GM12878 (cell line): ENCODE results near the gene MYBBP1A. TPM values are rescaled to one million over a fixed set of nuclear protein-coding genes. Genes with fewer than 3 reads are reported as not detected.

Experiments
- ATAC-seq: fragments of 200-7000 bp; cut with Tn5 transposase; 3 replicates; pipeline ENCODE4 v1.9.1; 2020; ENCODE audit warnings: mild to moderate bottlenecking, moderate library complexity
- BruUV-seq: library from RNA; stranded (reverse); fragments of 400-500 nt; replicated peaks from 2 replicates; lab custom pipeline; 2021; lab: Mats Ljungman, UMichigan
- CTCF ChIA-PET: fragments of 300-600 bp; sonication (Branson Sonifier 250); formaldehyde crosslinking; extraction: SDS; loops from one replicate; lab custom pipeline; 2021; ENCODE audit warnings: inconsistent platforms; lab: Yijun Ruan, JAX
- POLR2A ChIA-PET: fragments of 350-600 bp; formaldehyde crosslinking; extraction: SDS; loops from one replicate; lab custom pipeline; 2021; ENCODE audit warnings: inconsistent platforms; lab: Charles Lee
- RAD21 ChIA-PET: fragments of 300-600 bp; sonication (Branson Sonifier 250); formaldehyde crosslinking; loops from one replicate; lab custom pipeline; 2023; ENCODE audit warnings: antibody characterized with exemption; ENCODE audit not compliant: unreplicated experiment; lab: Charles Lee
- SMC1A ChIA-PET: fragments of 300-600 bp; sonication (Branson Sonifier 250); formaldehyde crosslinking; loops from one replicate; lab custom pipeline; 2023; ENCODE audit not compliant: unreplicated experiment, uncharacterized antibody; lab: Charles Lee
- DNase-seq: peaks from one replicate; pipeline ENCODE4 v3.0.0-alpha.2; 2011; ENCODE audit warnings: low read depth, low spot score
- FAIRE-seq: peaks from 3 replicates; lab custom pipeline; 2011; peaks lifted over from hg19 to GRCh38; lab: Jason Lieb, UNC
- H2AFZ ChIP-seq: 2 replicates; pipeline ENCODE4 v1.6.0; 2011; ENCODE audit warnings: low read depth, low read length, control low read depth; ENCODE audit not compliant: control insufficient read depth
- H3K27ac ChIP-seq: 2 replicates; pipeline ENCODE4 v1.5.1; 2011; ENCODE audit warnings: control low read depth; ENCODE audit not compliant: control insufficient read depth, insufficient read depth
- H3K27me3 ChIP-seq, 2 experiments: replicated peaks in 1 of 2; 2 replicates each; pipeline versions ENCODE4 v1.6.0 to v1.6.1; 2011; ENCODE audit warnings: low read length in 1 of 2; ENCODE audit not compliant: control insufficient read depth in 2 of 2, insufficient read depth in 2 of 2
- H3K36me3 ChIP-seq, 2 experiments: 2 replicates each; pipeline ENCODE4 v1.5.1; 2011; ENCODE audit warnings: low read length in 1 of 2; ENCODE audit not compliant: control insufficient read depth in 2 of 2, insufficient read depth in 2 of 2
- H3K4me1 ChIP-seq: 2 replicates; pipeline ENCODE4 v1.6.1; 2011; ENCODE audit warnings: mild to moderate bottlenecking, low read length, moderate library complexity, mixed read lengths; ENCODE audit not compliant: control insufficient read depth, insufficient read depth
- H3K4me2 ChIP-seq: 2 replicates; pipeline ENCODE4 v1.6.0; 2011; ENCODE audit warnings: control low read depth; ENCODE audit not compliant: control insufficient read depth, insufficient read depth
- H3K4me3 ChIP-seq: fragments of 200-600 bp; sonication (generic); 2 replicates; pipeline ENCODE4 v1.5.1; 2016
- H3K79me2 ChIP-seq: 2 replicates; pipeline ENCODE4 v1.6.0; 2011; ENCODE audit warnings: low read length; ENCODE audit not compliant: control insufficient read depth, insufficient read depth
- H3K9ac ChIP-seq: 2 replicates; pipeline ENCODE4 v1.8.0; 2011; ENCODE audit warnings: low read length, control low read depth, mixed read lengths; ENCODE audit not compliant: control insufficient read depth, insufficient read depth
- H3K9me3 ChIP-seq: replicated peaks from 3 replicates; pipeline ENCODE4 v1.5.1; 2011; ENCODE audit warnings: mild to moderate bottlenecking, low read length; ENCODE audit not compliant: control insufficient read depth, insufficient read depth
- H4K20me1 ChIP-seq: 2 replicates; pipeline ENCODE4 v1.6.0; 2011; ENCODE audit not compliant: control insufficient read depth, insufficient read depth
- PML ChIP-seq: IDR thresholded peaks from 2 replicates; pipeline ENCODE4 v1.6.1; 2012; ENCODE audit warnings: low read length, inconsistent platforms
- SUZ12 ChIP-seq: fragments of 200-600 bp; sonication (generic); IDR thresholded peaks from one replicate; pipeline ENCODE4 v1.6.1; 2018; ENCODE audit warnings: antibody characterized with exemption, mild to moderate bottlenecking; ENCODE audit not compliant: unreplicated experiment
- ZNF384 ChIP-seq: IDR thresholded peaks from 2 replicates; pipeline ENCODE4 v1.6.1; 2012; ENCODE audit warnings: low read depth, mild to moderate bottlenecking, low read length, improper control_type of control experiment, borderline replicate concordance
- WGBS: methylation state at CpG from one replicate; pipeline ENCODE4 v1.1.6; 2016; ENCODE audit warnings: low lambda C conversion rate; ENCODE audit not compliant: insufficient replicate concordance, insufficient coverage; ENCODE audit errors: missing lambda C conversion rate; 5-methylcytosine and 5-hydroxymethylcytosine counted together
- in situ Hi-C: fragments of 300-500 bp; cut with MboI; formaldehyde crosslinking; loops from 9 replicates; pipeline ENCODE4 v1.14.3; 2018; ENCODE audit warnings: mixed read lengths
- intact Hi-C: fragments of 100-400 bp; cut with micrococcal nuclease; formaldehyde crosslinking; loops from one replicate; pipeline ENCODE4 v1.14.2; 2022; ENCODE audit not compliant: unreplicated experiment
- polyA plus RNA-seq, 11 experiments: library from polyadenylated mRNA; depleted of rRNA in 4 of 11; unstranded in 6 of 11; stranded (reverse) in 5 of 11; fragments of >200 nt; fragmentation: Nextera tagmentation in 4 of 11; fragmentation: Illumina TruSeq in 1 of 11; extraction: Ambion mirVana in 4 of 11; extraction: Trizol in 1 of 11; gene quantifications; 1 replicate in 1 of 11; 2 replicates in 10 of 11; pipeline versions ENCODE4 v1.2.1 to v1.2.3, GENCODE V29; 2011 to 2016; ENCODE audit warnings: inconsistent platforms in 2 of 11, missing spikeins in 2 of 11, low read depth in 1 of 11
- total RNA-seq, 4 experiments: library from RNA; depleted of rRNA in 3 of 4; stranded (reverse); fragments of >200 nt in 3 of 4; fragmentation: Illumina TruSeq in 1 of 4; extraction: Trizol in 1 of 4; gene quantifications; 2 replicates each; pipeline versions ENCODE4 v1.2.1 to v1.2.3, GENCODE V29; 2013 to 2021

MYBBP1A gene
- total and polyA plus RNA-seq, 10 of the 15 experiments (the other 5 are each of a cell fraction or from before 2014, with no cell fraction given): 2.5 to 121 (median 71.6) TPM

DNA sequence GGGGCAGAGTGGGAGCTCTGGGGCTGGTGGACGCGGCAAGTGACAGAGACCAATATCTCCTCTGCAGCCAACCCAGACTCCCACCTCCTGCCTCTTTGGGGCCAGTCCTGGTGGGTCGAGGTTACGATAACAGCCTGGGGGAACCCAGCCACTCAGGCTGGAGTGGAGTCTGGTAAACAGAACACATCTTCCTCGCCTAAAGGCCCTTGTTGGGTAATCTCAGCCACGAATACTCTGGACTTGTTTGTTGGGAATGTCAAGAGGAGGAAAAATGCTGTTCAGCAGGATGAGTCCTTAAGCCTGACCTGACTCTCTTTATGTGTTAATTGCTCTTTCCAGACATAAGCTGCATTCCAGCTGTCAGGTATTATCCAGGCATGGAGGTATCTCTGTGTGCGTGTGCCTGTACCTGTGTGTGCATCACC is 64.5 kb downstream of the MYBBP1A start:
- Histone ChIP-seq H3K9me3 (no peaks in the 10 kb centered on the region), H3K4me3 (no peak overlapping the region), H3K4me2 (no peak overlapping the region), H3K27me3 (no peaks in the 10 kb centered on the region; a peak in 1 of 4 replicates), H3K4me1 (no peaks in the 10 kb centered on the region; the same call in 1 of the 2 replicates), H3K27ac (no peak overlapping the region), H3K9ac (no peak overlapping the region), H4K20me1 (no peaks in the 10 kb centered on the region), H3K36me3 (no peaks in the 10 kb centered on the region), H3K79me2 (no peaks in the 10 kb centered on the region), H2AFZ (no peak overlapping the region)
- intact Hi-C loops (no loop called here), in situ Hi-C loops (no loop called here)
- TF ChIP-seq PML (no peak), SUZ12 (no peak)
- 62% methylated on average over 7 of the region's 7 CpGs for WGBS
- CTCF ChIA-PET: no interaction called here
- BruUV-seq: no TSS peak
- FAIRE-seq (no peak), ATAC-seq (no peak), DNase-seq (no peak)
- RAD21 ChIA-PET: no interaction called here
- POLR2A ChIA-PET: no interaction called here
- SMC1A ChIA-PET: no interaction called here

DNA sequence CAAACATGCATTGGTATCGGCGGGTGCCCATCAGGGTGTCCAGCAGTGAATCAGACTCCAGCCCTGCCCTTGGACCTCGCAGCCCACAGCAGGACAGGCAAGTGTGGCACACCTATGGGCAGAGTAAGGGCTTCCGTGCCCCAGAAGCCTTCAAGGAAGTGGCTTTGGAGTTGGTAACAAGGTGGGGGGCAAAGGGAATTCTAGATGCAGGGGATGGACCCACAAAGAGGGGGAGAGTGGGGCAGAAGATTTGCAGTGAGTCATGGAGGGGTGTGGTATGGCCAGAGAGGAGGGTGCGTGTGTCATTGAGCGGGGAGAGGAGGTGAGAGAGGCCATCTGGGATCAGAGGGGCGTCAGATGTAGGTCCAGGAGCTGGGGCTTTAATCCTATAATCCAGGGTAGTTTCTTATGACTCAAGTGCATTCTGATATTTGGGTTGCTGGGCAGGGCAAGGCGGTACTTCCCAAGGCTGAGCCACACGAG is 65.0 kb downstream of the MYBBP1A start:
- FAIRE-seq (no peak), ATAC-seq (no peak), DNase-seq (no peak)
- in situ Hi-C loops: no loop called here
- CTCF ChIA-PET: no interaction called here
- WGBS: 41% methylated on average over 9 of the region's 9 CpGs
- H3K9me3 ChIP-seq: no peaks in the 10 kb centered on the region
- RAD21 ChIA-PET: no interaction called here
- intact Hi-C loops: no loop called here
- no peaks in the 10 kb centered on the region; a peak in 1 of 4 replicates for H3K27me3 ChIP-seq
- no peak overlapping the region for H2AFZ ChIP-seq
- no peaks in the 10 kb centered on the region for H3K36me3 ChIP-seq
- no peak overlapping the region for H3K4me3 ChIP-seq
- H3K4me1 ChIP-seq: no peaks in the 10 kb centered on the region; the same call in 1 of the 2 replicates
- POLR2A ChIA-PET: no interaction called here
- no peak overlapping the region for H3K4me2 ChIP-seq
- no TSS peak for BruUV-seq
- SMC1A ChIA-PET: no interaction called here
- no peak overlapping the region for H3K9ac ChIP-seq
- no peak overlapping the region for H3K27ac ChIP-seq
- no peaks in the 10 kb centered on the region for H4K20me1 ChIP-seq
- no peak for TF ChIP-seq ZNF384
- no peaks in the 10 kb centered on the region for H3K79me2 ChIP-seq
